MCF 10A (cell line): ENCODE data around the gene ZNF808. TPM values are rescaled to one million over a fixed set of nuclear protein-coding genes. Genes with fewer than 3 reads are reported as not detected.
"Not testable (repeated sequence)": the region's sequence is repeated elsewhere in the genome, so short reads cannot be mapped to it uniquely, and the experiment has no call there.

ENCODE experiments used
- BruUV-seq: library from RNA; stranded (reverse); fragments of 400-500 nt; replicated peaks from 2 replicates; lab custom pipeline; 2021; lab: Mats Ljungman, UMichigan
- CTCF ChIA-PET: fragments of 300-600 bp; sonication (Branson Sonifier 250); formaldehyde crosslinking; extraction: SDS; loops from one replicate; lab custom pipeline; 2021; ENCODE audit warnings: antibody characterized with exemption, inconsistent platforms; lab: Yijun Ruan, JAX
- POLR2A ChIA-PET: fragments of 300-600, 350-650 bp; sonication (Branson Sonifier 250); formaldehyde crosslinking; extraction: SDS; loops from one replicate; lab custom pipeline; 2020; ENCODE audit warnings: antibody characterized with exemption, inconsistent platforms; lab: Yijun Ruan, JAX
- DNase-seq: peaks from one replicate; pipeline ENCODE4 v3.0.0-alpha.2; 2018; ENCODE audit not compliant: unreplicated experiment
- H3K27ac Mint-ChIP-seq: one replicate; pipeline ENCODE4 v1.8.0; 2022; ENCODE audit warnings: mild to moderate bottlenecking, low read depth, mixed read lengths; ENCODE audit not compliant: unreplicated experiment
- H3K27me3 Mint-ChIP-seq: one replicate; pipeline ENCODE4 v1.8.0; 2022; ENCODE audit warnings: mixed read lengths; ENCODE audit not compliant: insufficient read depth, unreplicated experiment
- H3K36me3 Mint-ChIP-seq: one replicate; pipeline ENCODE4 v1.8.0; 2022; ENCODE audit warnings: mild to moderate bottlenecking, moderate library complexity, mixed read lengths; ENCODE audit not compliant: insufficient read depth, unreplicated experiment
- H3K4me1 Mint-ChIP-seq: one replicate; pipeline ENCODE4 v1.8.0; 2022; ENCODE audit warnings: mixed read lengths; ENCODE audit not compliant: insufficient read depth, unreplicated experiment
- H3K4me3 Mint-ChIP-seq: one replicate; pipeline ENCODE4 v1.8.0; 2022; ENCODE audit warnings: mild to moderate bottlenecking, moderate library complexity, mixed read lengths; ENCODE audit not compliant: unreplicated experiment
- H3K9me3 Mint-ChIP-seq: one replicate; pipeline ENCODE4 v1.8.0; 2022; ENCODE audit warnings: mixed read lengths; ENCODE audit not compliant: unreplicated experiment
- intact Hi-C: fragments of 100-400 bp; cut with micrococcal nuclease; formaldehyde crosslinking; loops from 2 replicates; pipeline ENCODE4 v1.14.1; 2022
- total RNA-seq: library from RNA; stranded (reverse); gene quantifications from 2 replicates; pipeline ENCODE4 v1.2.3, GENCODE V29; 2022
- TF ChIP-seq, protein P1 (sequence below): fragments of 200-600 bp; IDR thresholded peaks from one replicate; pipeline ENCODE4 v1.8.0; 2022; ENCODE audit warnings: antibody characterized with exemption, mild to moderate bottlenecking; ENCODE audit not compliant: unreplicated experiment

Gene ZNF808
- total RNA-seq, 1 experiment from 2014 or later: 14.8 TPM

DNA sequence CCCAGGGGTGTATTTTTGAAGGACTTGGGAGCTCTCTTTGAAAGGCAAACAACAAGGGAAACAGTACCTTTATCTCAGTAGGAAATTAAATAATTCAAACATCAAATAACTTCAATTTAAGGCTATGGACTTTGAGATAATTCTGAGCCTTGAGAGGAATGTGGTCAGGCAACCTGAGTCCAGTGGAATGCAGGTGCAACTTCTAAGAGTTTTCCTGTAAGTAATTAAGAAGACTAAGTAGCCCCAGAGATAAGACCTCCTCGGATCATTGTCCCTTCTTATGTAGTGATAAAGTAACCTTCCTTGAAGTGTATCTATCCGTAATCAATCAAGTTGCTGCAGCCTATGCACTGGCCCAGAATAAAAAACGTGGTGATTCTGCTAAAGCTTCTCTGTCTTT lies 71.8 kb downstream of the ZNF808 start:
- ChIA-PET CTCF (interaction anchor here (0.6 to 1.9 kb wide), 3 partner anchors 9 to 232 kb away, joined by 3 to 5 read pairs (median 4); no protein-coding TSS in a partner anchor), POLR2A (interaction anchor here (0.6 to 1.4 kb wide), 3 partner anchors 73 to 410 kb away, joined by 3 to 4 read pairs (median 3); partner anchors contain the start of gene PPP2R1A)
- Mint-ChIP-seq H3K36me3 (peaks cover 11% of the 10 kb centered on the region), H3K4me1 (peaks cover 11% of the 10 kb centered on the region), H3K9me3 (peaks cover 11% of the 10 kb centered on the region), H3K27me3 (no peaks in the 10 kb centered on the region), H3K4me3 (no peak overlapping the region), H3K27ac (no peak overlapping the region)
- TF ChIP-seq, protein P1, sequence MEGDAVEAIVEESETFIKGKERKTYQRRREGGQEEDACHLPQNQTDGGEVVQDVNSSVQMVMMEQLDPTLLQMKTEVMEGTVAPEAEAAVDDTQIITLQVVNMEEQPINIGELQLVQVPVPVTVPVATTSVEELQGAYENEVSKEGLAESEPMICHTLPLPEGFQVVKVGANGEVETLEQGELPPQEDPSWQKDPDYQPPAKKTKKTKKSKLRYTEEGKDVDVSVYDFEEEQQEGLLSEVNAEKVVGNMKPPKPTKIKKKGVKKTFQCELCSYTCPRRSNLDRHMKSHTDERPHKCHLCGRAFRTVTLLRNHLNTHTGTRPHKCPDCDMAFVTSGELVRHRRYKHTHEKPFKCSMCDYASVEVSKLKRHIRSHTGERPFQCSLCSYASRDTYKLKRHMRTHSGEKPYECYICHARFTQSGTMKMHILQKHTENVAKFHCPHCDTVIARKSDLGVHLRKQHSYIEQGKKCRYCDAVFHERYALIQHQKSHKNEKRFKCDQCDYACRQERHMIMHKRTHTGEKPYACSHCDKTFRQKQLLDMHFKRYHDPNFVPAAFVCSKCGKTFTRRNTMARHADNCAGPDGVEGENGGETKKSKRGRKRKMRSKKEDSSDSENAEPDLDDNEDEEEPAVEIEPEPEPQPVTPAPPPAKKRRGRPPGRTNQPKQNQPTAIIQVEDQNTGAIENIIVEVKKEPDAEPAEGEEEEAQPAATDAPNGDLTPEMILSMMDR: no peak
- BruUV-seq: no TSS peak
- no peak for DNase-seq
- intact Hi-C loops: no loop called here

DNA sequence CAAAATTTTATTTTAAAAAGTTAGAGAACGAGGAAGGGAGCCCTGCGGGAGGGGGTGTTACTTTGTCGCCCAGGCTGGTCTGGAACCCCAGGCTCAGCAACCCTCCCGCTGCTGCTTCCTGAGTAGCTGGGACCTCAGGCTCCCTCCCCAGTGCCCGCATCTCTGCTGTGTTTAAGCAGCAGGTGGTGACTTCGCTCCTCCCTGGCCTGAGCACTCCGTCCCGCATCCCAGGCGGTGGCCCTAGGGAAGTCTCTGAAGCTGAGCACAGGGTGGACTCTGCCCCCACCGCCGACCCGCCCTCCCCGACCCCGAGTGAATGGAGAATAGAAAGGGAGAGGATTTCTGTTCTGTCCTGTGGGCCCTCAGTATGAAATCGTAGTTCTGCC lies 73.2 kb downstream of the ZNF808 start:
- CTCF ChIA-PET: interaction anchor here (1.9 kb wide), 1 partner anchor 11 kb away, joined by 5 read pairs; no protein-coding TSS in a partner anchor
- Mint-ChIP-seq H3K27ac (peak overlapping the region; percentile 73), H3K4me1 (peaks cover 11% of the 10 kb centered on the region), H3K27me3 (no peaks in the 10 kb centered on the region), H3K36me3 (peaks cover 7% of the 10 kb centered on the region), H3K4me3 (peak overlapping the region; percentile 83), H3K9me3 (peaks cover 19% of the 10 kb centered on the region)
- intact Hi-C loops: loop anchor here (1.0 kb wide), 1 partner anchor 134 kb away; no protein-coding TSS in a partner anchor
- TF ChIP-seq, protein P1: no peak
- POLR2A ChIA-PET: interaction anchor here (1.4 kb wide), 1 partner anchor 74 kb away, joined by 4 read pairs; no protein-coding TSS in a partner anchor
- BruUV-seq: no TSS peak
- no peak for DNase-seq

DNA sequence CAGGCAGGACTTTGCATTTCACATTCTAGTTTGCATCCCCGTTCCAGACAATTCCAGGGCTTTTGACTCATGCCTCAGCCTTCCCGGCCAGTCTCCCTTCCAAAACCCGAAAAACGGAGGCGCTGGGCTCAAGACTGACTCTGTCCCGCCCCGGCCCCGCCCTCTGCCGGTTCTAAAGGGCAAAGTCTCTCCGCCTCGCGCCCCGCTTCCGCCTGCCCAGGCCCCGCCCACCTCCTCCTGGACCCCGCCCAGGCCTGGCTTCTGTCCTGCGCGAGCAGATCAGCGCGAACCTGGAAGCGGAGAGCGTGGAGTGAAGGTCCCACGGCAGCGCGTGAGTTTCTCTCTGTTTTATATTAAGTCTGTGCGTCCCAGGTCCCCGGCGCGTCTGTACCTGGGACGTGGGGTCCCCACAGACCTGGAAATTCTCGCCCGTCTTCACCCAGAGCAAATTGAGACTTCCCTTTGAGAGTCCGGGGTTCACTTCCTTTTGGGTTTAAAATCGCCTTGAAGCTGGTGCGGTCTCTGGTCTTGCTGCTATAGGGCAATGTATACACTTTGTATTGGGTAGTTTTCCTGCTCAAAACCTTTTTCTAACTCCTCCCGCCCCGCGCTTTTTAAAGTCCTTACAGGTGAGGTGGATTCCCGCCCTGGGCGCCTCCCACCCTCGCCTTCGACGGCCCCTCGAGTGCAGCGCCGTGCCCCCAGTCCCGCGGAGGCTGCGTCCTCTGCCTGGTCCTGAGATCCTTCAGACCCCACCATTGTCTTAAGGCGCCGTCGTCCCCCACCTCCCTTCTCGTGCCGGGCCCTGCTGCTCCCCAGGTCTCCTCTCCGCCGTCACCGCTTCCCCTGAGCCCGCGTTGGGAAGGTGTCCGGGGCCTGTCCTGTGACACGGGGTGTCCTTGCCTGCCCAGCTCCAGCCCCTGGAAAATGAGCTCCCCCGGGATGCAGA lies 73.8 kb downstream of the ZNF808 start:
- TSS peak; percentile 71 for BruUV-seq
- intact Hi-C loops: loop anchor here (1.0 kb wide), 1 partner anchor 133 kb away; no protein-coding TSS in a partner anchor

DNA sequence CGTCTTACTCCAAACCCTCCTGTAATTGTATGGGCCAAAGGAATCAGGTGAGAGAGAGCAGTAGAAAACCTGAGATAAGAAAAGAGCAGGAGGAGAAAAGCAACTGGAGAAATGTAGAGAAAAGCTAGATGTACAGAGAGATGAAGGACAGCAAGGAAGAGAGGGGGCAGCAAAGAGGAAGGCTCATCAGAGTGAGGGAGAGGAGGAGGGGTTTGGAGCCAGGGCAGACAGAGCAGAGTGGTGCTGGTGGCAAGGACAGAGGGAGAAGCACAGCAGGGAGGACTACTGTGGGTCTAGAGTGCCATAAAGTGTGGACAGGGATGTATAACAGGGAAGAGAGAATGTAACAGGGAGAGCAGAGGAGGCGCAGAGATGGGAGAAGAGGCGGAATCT lies 74.5 kb downstream of the ZNF808 start:
- BruUV-seq, DNase-seq, H3K27me3 Mint-ChIP-seq, H3K36me3 Mint-ChIP-seq: not testable (repeated sequence)
- Mint-ChIP-seq H3K9me3 (peaks cover 19% of the 10 kb centered on the region), H3K27ac (peak overlapping the region; percentile 73), H3K4me3 (peak overlapping the region; percentile 83), H3K4me1 (peaks cover 11% of the 10 kb centered on the region)
- intact Hi-C loops: loop anchor here (1.0 kb wide), 1 partner anchor 132 kb away; no protein-coding TSS in a partner anchor
- POLR2A ChIA-PET: interaction anchor here (0.6 to 1.3 kb wide), 6 partner anchors 15 to 572 kb away, joined by 3 to 4 read pairs (median 3); partner anchors contain the start of gene ZNF83
- CTCF ChIA-PET: interaction anchor here (0.7 kb wide), 3 partner anchors 34 to 302 kb away, joined by 3 to 4 read pairs (median 4); no protein-coding TSS in a partner anchor

More for the DNA sequence above, 73.8 kb downstream of the ZNF808 start:
- POLR2A ChIA-PET: interaction anchor here (0.6 to 1.3 kb wide), 6 partner anchors 14 to 571 kb away, joined by 3 to 4 read pairs (median 3); partner anchors contain the start of gene ZNF83
- TF ChIP-seq, protein P1: peak; percentile 34
- Mint-ChIP-seq H3K27ac (peak overlapping the region; percentile 73), H3K9me3 (peaks cover 22% of the 10 kb centered on the region), H3K27me3 (no peaks in the 10 kb centered on the region), H3K36me3 (peaks cover 7% of the 10 kb centered on the region), H3K4me1 (peaks cover 11% of the 10 kb centered on the region), H3K4me3 (peak overlapping the region; percentile 83)
- CTCF ChIA-PET: interaction anchor here (0.7 to 1.9 kb wide), 5 partner anchors 11 to 301 kb away, joined by 3 to 5 read pairs (median 4); no protein-coding TSS in a partner anchor
- DNase-seq: peak; percentile 93
